AG09319 (cell line): Measurements from ENCODE around the gene WBP1L.

Source experiments
- DNase-seq: peaks from one replicate; pipeline ENCODE4 v3.0.0-alpha.2; 2010; ENCODE audit warnings: low read depth; ENCODE audit errors: extremely low read depth
- CTCF ChIP-seq: IDR thresholded peaks from 2 replicates; pipeline ENCODE4 v1.5.1; 2011; ENCODE audit warnings: low read depth, mild to moderate bottlenecking, inconsistent platforms, low read length, moderate library complexity

Gene WBP1L

GRCh38 chr10:102781921-102782557, 38.3 kb downstream of the WBP1L start:
- TF ChIP-seq CTCF: no peak

GRCh38 chr10:102782673-102783551, 39.2 kb downstream of the WBP1L start:
- DNase-seq: peak; percentile 77
- no peak for TF ChIP-seq CTCF

More at GRCh38 chr10:102781921-102782557, 38.3 kb downstream of the WBP1L start:
- no peak for DNase-seq

GRCh38 chr10:102783568-102783967, 39.8 kb downstream of the WBP1L start:
- no peak for TF ChIP-seq CTCF
- no peak for DNase-seq

GRCh38 chr10:102785818-102786217, 42.1 kb downstream of the WBP1L start:
- no peak for TF ChIP-seq CTCF
- no peak for DNase-seq

- DNase-seq: peak; percentile 77
Observed at GRCh38 chr10:102791754-102792395, 48.1 kb downstream of the WBP1L start.

More at GRCh38 chr10:102791754-102792395, 48.1 kb downstream of the WBP1L start:
- no peak for TF ChIP-seq CTCF
